Activated B cell treated with CpG ODN at 0.5 μM for 24 hours (primary cell): ENCODE data around the gene SPI1. TPM values are rescaled to one million over a fixed set of nuclear protein-coding genes. Genes with fewer than 3 reads are reported as not detected.

Experiments used
- ATAC-seq: fragments of 200-7000 bp; cut with Tn5 transposase; one replicate; pipeline ENCODE4 v1.10.0; 2021; ENCODE audit warnings: low read depth, mild to moderate bottlenecking, moderate library complexity
- CTCF ChIA-PET: fragments of 350-600 bp; sonication (Branson Sonifier 250); formaldehyde crosslinking; loops from one replicate; lab custom pipeline; 2021; ENCODE audit warnings: antibody characterized with exemption; lab: Charles Lee
- POLR2A ChIA-PET: fragments of 350-600 bp; sonication (Branson Sonifier 250); formaldehyde crosslinking; loops from one replicate; lab custom pipeline; 2021; ENCODE audit warnings: antibody characterized with exemption; lab: Charles Lee
- DNase-seq: peaks from one replicate; pipeline ENCODE4 v3.0.0; 2022
- H3K27ac Mint-ChIP-seq: one replicate; pipeline ENCODE4 v1.8.0; 2020; ENCODE audit warnings: mixed read lengths
- H3K27me3 Mint-ChIP-seq: one replicate; pipeline ENCODE4 v1.8.0; 2021; ENCODE audit warnings: mixed read lengths
- H3K36me3 Mint-ChIP-seq: one replicate; pipeline ENCODE4 v1.8.0; 2021; ENCODE audit warnings: low read depth, mixed read lengths
- H3K4me1 Mint-ChIP-seq: one replicate; pipeline ENCODE4 v1.8.0; 2021; ENCODE audit warnings: mixed read lengths
- H3K4me3 Mint-ChIP-seq: one replicate; pipeline ENCODE4 v1.8.0; 2020; ENCODE audit warnings: mild to moderate bottlenecking, mixed read lengths
- H3K9me3 Mint-ChIP-seq: one replicate; pipeline ENCODE4 v1.8.0; 2020; ENCODE audit warnings: mixed read lengths
- intact Hi-C: fragments of 100-400 bp; cut with micrococcal nuclease; formaldehyde crosslinking; loops from one replicate; pipeline ENCODE4 v1.15.1; 2024
- total RNA-seq: library from RNA; stranded (reverse); gene quantifications from 2 replicates; pipeline ENCODE4 v1.2.3, GENCODE V29; 2022
- TF ChIP-seq, protein P1 (sequence below): fragments of 200-600 bp; IDR thresholded peaks from one replicate; pipeline ENCODE4 v1.8.0; 2022; ENCODE audit warnings: antibody characterized with exemption, mild to moderate bottlenecking

SPI1 gene
- total RNA-seq, 1 donor from 2014 or later = 68.8 TPM

GRCh38 chr11:47391077-47391583, 12.8 kb upstream of the SPI1 start:
- POLR2A ChIA-PET = interaction anchor here (3.1 to 9.3 kb wide), 3 partner anchors 10 to 18 kb away, joined by 16 to 97 read pairs (median 34); partner anchors contain the start of gene SPI1
- Mint-ChIP-seq H3K27me3 (no peaks in the 10 kb centered on the region), H3K4me1 (peaks cover 59% of the 10 kb centered on the region), H3K36me3 (no peaks in the 10 kb centered on the region), H3K4me3 (peak overlapping the region; percentile 45), H3K27ac (no peak overlapping the region), H3K9me3 (no peaks in the 10 kb centered on the region)
- CTCF ChIA-PET = interaction anchor here (6.4 kb wide), 1 partner anchor 17 kb away, joined by 41 read pairs; no protein-coding TSS in a partner anchor
- intact Hi-C loops = no loop called here
- DNase-seq = no peak
- TF ChIP-seq, protein P1, sequence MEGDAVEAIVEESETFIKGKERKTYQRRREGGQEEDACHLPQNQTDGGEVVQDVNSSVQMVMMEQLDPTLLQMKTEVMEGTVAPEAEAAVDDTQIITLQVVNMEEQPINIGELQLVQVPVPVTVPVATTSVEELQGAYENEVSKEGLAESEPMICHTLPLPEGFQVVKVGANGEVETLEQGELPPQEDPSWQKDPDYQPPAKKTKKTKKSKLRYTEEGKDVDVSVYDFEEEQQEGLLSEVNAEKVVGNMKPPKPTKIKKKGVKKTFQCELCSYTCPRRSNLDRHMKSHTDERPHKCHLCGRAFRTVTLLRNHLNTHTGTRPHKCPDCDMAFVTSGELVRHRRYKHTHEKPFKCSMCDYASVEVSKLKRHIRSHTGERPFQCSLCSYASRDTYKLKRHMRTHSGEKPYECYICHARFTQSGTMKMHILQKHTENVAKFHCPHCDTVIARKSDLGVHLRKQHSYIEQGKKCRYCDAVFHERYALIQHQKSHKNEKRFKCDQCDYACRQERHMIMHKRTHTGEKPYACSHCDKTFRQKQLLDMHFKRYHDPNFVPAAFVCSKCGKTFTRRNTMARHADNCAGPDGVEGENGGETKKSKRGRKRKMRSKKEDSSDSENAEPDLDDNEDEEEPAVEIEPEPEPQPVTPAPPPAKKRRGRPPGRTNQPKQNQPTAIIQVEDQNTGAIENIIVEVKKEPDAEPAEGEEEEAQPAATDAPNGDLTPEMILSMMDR = no peak
- ATAC-seq = peak; percentile 14

DNA sequence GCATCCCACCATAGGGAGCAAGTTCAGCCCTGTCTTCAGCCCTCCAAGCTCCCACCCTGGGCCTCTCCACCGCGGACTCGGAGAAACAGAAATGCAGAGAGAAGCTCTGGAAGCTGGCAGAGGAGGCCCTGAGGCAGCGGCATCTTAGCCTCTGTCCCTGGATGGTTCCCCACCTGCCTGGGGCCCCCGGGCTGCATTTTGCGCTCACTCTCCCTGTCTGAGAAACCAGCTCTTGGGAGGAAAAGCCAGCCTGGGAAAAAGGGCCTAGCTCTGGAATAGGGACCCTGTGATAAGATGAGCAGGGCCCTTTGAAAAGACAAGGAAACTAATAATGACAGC, 12.0 kb upstream of the SPI1 start:
- intact Hi-C loops = no loop called here
- no peak overlapping the region for H3K27ac Mint-ChIP-seq
- no peak for DNase-seq
- TF ChIP-seq, protein P1 = no peak
- no peaks in the 10 kb centered on the region for H3K27me3 Mint-ChIP-seq
- no peaks in the 10 kb centered on the region for H3K9me3 Mint-ChIP-seq
- peak overlapping the region; percentile 45 for H3K4me3 Mint-ChIP-seq
- H3K4me1 Mint-ChIP-seq = peaks cover 51% of the 10 kb centered on the region
- POLR2A ChIA-PET = interaction anchor here (3.1 to 9.3 kb wide), 3 partner anchors 11 to 17 kb away, joined by 16 to 97 read pairs (median 34); partner anchors contain the start of gene SPI1
- ATAC-seq = no peak
- no peaks in the 10 kb centered on the region for H3K36me3 Mint-ChIP-seq
- CTCF ChIA-PET = interaction anchor here (1.7 to 6.4 kb wide), 2 partner anchors 9 to 16 kb away, joined by 5 to 41 read pairs; no protein-coding TSS in a partner anchor

DNA sequence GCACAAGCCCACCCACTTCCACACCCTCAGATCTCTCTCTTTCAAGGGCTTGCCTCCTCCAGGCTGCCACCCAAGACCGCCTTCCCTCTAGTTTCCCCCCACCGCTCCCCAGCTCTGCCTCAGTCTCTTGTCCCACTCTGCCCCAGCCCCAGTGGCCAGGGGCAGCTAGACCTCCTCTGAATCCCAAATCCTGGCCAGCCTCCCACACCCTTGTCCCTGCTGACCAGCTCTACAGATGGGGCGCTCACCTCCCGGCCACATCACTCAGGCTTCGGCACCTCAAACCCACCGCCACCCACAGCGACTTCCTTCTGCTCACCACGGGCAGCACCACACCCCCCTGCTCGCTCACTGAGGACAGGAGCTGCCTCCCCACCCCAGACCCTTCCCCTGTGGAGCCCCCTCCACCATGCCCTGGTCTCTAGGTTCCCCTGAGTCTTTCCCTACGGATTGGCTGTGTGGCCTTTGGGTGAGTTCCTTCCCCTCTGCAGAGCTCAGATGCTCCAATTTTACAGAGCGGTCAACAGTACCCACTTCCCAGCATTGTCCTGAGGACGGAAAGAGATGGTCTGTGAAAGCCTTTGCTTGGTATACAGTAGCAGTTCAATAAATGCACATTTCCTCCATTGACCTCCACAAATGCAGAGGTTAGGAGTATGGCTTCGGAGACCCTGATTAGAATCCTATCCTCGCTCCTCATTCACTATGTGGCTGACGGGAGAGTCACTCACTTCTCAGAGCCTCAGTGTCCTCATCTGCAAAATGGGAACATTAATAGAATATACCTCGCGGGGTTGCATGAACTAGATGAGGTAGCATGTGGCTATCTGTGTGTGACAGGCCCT, 11.5 kb upstream of the SPI1 start:
- Mint-ChIP-seq H3K9me3 (no peaks in the 10 kb centered on the region), H3K27me3 (no peaks in the 10 kb centered on the region), H3K4me1 (peaks cover 47% of the 10 kb centered on the region), H3K36me3 (no peaks in the 10 kb centered on the region), H3K4me3 (no peak overlapping the region), H3K27ac (no peak overlapping the region)
- DNase-seq = no peak
- ATAC-seq = no peak
- intact Hi-C loops = no loop called here
- POLR2A ChIA-PET = interaction anchor here (0.5 to 9.3 kb wide), 5 partner anchors 8 to 16 kb away, joined by 3 to 97 read pairs (median 16); partner anchors contain the start of gene SPI1
- TF ChIP-seq, protein P1 = no peak
- CTCF ChIA-PET = interaction anchor here (1.7 to 6.4 kb wide), 2 partner anchors 10 to 16 kb away, joined by 5 to 41 read pairs; no protein-coding TSS in a partner anchor

DNA sequence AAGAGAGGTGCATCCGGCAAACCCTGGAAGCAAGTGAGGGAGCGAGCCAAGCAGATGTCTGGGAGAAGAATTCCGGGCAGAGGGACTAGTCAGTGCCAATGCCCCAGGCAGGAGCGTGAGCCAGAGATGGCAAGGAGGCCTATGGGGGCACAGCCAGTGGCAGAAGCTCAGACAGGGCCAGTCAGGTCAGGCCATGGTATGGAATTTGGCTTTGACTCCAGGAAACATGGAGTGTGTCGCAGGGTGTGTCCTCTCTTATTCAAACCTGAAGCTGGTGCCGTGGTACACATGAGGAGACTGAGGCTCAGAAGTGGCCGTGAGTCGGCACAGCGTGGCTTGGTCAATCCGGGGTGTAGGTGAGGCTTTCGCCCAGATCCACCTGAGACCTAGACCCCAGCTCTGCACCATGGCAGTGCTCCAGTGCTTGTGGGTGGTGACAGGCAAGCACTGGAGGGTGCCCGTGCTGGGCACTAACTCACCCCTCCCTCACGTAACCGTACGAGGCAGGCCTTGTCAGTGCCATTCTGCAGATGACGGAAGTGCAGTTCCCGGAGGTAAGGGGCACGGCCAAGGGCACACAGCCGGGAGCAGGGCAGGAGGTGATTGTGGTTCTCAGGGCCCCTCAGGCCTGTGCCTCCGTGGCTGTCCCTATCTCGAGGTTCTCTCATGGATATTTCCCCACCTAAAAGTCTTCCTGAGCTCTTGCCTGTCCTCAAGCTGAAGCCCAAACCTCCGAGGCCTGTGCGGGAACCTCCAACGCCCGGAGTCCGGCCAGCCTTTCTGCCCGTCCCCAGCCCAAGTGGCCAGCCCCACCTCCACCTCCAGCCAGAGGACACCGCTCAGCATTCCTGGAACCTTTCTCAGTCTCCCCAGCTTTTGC, 10.6 kb upstream of the SPI1 start:
- DNase-seq (no peak), ATAC-seq (no peak)
- TF ChIP-seq, protein P1 = no peak
- POLR2A ChIA-PET = interaction anchor here (0.5 to 9.3 kb wide), 4 partner anchors 8 to 11 kb away, joined by 3 to 97 read pairs (median 4); partner anchors contain the start of gene SPI1
- Mint-ChIP-seq H3K9me3 (no peaks in the 10 kb centered on the region), H3K27ac (no peak overlapping the region), H3K4me1 (peaks cover 38% of the 10 kb centered on the region), H3K27me3 (no peaks in the 10 kb centered on the region), H3K36me3 (no peaks in the 10 kb centered on the region), H3K4me3 (no peak overlapping the region)
- intact Hi-C loops = no loop called here
- CTCF ChIA-PET = interaction anchor here (1.7 kb wide), 2 partner anchors 11 to 15 kb away, joined by 5 to 7 read pairs; no protein-coding TSS in a partner anchor
